ENCODE data around the gene TECR. TPM values are rescaled to one million over a fixed set of nuclear protein-coding genes. Genes with fewer than 3 reads are reported as not detected.
"Not testable (repeated sequence)": the region's sequence is repeated elsewhere in the genome, so short reads cannot be mapped to it uniquely, and the experiment has no call there.

The TECR gene
- total RNA-seq, 1 donor from 2014 or later = 341 TPM

GRCh38 chr19:14562660-14563589 is 33.5 kb downstream of the TECR start:
- ATAC-seq = peak; percentile 9

DNA sequence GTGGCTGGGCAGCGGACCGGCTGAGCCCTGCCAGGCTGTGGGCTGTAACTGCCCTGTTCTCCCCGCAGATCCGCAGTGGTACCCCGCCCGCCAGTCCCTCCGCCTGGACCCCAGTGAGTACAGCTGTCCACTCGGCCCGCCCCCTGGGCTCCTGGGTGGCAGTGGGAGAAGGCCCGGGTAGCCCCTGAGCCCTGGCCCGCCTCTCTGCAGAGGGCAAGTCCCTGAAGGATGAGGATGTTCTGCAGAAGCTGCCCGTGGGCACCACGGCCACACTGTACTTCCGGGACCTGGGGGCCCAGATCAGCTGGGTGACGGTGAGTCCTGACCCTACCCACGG is 34.2 kb downstream of the TECR start:
- no peak for ATAC-seq

DNA sequence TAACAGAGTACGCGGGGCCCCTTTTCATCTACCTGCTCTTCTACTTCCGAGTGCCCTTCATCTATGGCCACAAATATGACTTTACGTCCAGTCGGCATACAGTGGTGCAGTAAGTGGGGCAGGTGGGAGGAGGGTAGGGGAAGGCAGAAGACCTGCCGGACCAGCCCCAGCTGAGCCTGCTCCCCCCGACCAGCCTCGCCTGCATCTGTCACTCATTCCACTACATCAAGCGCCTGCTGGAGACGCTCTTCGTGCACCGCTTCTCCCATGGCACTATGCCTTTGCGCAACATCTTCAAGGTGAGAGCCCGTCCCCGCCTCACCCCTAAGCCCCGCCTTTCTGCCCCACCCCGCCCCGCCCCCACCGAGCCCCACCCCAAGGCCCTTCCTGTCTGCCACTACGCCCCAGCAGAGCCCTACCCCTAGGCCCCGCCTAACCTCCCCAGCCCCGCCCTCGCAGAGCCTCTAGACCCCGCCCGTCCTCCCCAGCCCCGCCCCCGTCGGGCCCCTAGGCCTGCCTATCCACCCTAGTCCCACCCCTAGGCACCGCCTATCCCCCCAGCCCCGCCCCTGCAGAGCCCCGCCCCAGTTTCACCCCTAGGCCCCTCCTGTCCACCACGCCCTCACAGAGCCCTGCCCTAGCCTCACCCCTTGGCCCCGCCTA is 34.7 kb downstream of the TECR start:
- peak; percentile 76 for ATAC-seq

GRCh38 chr19:14564652-14565297 is 35.4 kb downstream of the TECR start:
- not testable (repeated sequence) for ATAC-seq

DNA sequence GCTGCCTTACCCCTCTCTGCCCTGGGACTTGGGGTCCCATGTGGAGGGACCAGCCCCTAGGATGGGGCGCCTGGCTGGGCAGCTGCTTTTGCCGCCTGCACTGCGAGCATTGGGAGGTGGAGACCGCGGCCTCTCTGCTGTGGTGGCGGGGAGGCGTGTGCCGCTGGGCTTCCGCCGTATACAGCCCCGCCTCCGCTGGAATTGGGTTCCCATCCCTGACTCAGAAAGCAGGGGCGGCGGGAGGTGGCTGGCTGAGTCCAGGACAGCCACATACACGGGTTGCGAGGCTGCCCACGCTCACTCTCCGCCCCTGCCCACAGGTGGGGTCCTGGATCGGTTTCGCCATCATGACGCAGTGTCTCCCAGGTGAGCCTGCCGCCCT is 35.9 kb downstream of the TECR start:
- no peak for ATAC-seq

- no peak for ATAC-seq
Measured at GRCh38 chr19:14565765-14566711, 36.6 kb downstream of the TECR start.

DNA sequence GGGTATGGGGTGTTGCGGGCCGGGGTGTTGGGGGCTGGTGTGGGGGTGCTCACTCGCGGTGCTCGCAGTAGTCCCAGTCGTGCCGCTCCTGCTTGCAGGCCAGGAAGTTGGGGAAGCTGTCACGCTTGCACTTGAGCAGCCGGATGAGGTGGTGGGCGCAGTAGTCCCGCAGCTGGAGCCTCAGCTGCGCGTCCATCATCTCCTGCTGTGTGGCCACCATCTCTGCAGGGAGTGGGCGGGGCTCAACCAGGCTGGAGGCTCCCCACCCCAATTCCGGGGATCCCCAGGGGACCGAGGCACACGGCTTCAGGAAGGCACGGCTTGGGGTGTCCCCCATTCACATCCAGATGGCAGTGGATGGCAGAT is 37.3 kb downstream of the TECR start:
- no peak for ATAC-seq

- no peak for ATAC-seq
Measured at GRCh38 chr19:14567079-14567478, 37.7 kb downstream of the TECR start.

- ATAC-seq = no peak
Measured at GRCh38 chr19:14570864-14571527, 41.6 kb downstream of the TECR start.

- ATAC-seq = peak; percentile 83
Measured at GRCh38 chr19:14571695-14572490, 42.5 kb downstream of the TECR start, which contains the start of gene NDUFB7. TSS of gene NDUFB7 (minus strand) at chr19:14572066. CDS start at chr19:14572000, 66 bp downstream.

GRCh38 chr19:14575428-14575980 is 46.1 kb downstream of the TECR start:
- ATAC-seq = no peak

GRCh38 chr19:14576363-14576762 is 47.0 kb downstream of the TECR start:
- ATAC-seq = no peak

DNA sequence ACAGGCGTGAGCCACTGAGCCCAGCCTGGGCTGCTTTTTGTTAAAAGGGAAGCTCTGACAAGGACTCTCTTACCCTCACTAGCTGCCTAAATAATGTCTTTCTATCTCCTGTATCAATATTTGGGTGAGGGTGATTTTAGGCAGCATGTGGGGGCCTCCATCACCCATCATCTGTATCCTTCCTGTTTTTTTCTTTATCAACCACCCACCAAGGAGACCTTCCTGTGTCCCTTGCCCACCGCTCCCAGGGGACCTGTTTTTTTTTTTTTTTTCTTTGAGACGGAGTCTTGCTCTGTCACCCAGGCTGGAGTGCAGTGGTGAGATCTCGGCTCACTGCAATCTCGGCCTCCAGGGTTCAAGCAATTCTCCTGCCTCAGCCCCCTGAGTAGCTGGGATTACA is 47.9 kb downstream of the TECR start:
- ATAC-seq = no peak

GRCh38 chr19:14577885-14578427 is 48.6 kb downstream of the TECR start:
- peak; percentile 34 for ATAC-seq

DNA sequence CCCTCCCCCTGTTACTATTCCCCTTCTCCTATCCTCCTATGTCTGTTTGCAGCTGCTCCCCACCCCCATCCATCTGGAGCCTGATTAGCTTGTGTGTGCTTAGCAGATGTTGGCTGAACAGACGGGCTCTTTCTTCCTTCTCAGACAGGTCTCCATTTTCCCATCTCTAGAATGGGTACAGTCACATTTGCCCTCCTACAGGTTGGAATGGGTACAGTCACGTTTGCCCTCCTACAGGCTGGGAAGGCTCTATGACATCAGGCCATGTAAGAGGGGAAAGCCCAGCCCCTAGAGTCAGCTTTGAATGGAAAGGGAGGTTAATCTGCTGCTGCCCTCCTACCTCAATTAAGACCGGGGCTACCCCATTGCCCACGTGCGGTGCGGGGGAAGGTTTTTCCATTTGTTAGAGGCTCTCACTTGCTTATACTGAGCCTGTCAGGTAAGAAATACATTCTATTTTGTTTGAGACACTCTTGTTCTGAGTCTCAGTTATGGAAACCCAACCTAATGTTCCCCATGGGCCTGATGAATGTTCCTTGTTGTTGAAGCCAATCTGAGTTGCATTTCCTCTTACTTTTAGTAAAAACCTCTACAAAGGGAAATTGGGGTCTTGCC is 51.3 kb downstream of the TECR start:
- no peak for ATAC-seq

DNA sequence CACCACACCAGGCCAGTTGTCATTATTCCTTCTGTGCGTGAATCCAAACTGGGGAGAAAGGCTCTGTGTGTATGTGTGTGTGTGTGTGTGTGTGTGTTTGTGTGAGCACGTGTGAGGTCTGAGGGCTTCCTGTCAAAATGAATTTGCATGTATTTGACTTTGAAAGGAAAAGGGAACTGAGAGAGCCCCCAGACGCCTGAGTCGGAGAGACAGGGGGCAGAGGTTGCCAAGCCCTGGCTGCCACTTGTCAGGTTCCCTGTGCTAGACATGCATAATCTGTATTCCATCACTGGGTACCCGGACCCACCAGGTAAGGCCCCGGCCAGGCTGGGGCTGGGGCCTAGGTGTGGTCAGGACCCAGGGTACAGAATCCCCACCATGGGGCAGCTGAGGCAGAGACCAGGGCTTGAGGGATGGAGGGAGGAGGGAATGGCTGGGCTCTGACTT is 53.5 kb downstream of the TECR start, which contains the start of gene CLEC17A:
Gene CLEC17A (plus strand): TSS at position 191 of the 447 bp plus-strand sequence. CDS start 77 bp downstream, at position 268.
- peak; percentile 22 for ATAC-seq

GRCh38 chr19:14584372-14584771 is 55.0 kb downstream of the TECR start:
- not testable (repeated sequence) for ATAC-seq

DNA sequence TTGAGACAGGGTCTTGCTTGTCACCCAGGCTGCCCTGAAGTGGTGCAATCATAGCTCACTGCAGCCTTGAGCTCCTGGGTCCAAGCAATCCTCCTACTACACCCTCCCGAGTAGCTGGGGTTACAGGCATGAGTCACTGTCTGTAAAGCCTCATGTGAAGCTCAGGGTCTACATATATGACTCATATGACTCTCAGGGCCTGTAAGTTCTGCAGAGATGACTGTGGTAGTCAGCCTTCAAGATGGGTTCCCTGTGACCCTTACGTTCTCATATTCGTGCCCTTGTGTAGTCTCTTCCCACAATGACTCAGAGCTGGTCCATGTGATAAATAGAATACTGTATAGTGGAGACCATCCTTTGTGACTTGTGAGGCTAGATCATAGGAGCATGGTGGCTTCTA is 55.8 kb downstream of the TECR start:
- peak; percentile 48 for ATAC-seq

- ATAC-seq = not testable (repeated sequence)
Measured at GRCh38 chr19:14589433-14589832, 60.0 kb downstream of the TECR start.

Measured in esophagus mucosa (tissue), 1 donor.